Mesenchymal stem cell (in vitro differentiated cells and primary cell): ENCODE results near the gene DUOX2.

ENCODE experiments used
- DNase-seq: peaks from one replicate; pipeline ENCODE4 v3.0.0-alpha.2; 2013
- H2AFZ ChIP-seq: one replicate; pipeline ENCODE4 v1.6.1; 2013; ENCODE audit warnings: low read depth, mild to moderate bottlenecking, control low read depth, inconsistent platforms, low read length, moderate library complexity
- H2AK5ac ChIP-seq: 2 replicates; pipeline ENCODE4 v1.6.1; 2013; ENCODE audit warnings: low read length, moderate library complexity, mild to moderate bottlenecking, inconsistent platforms; ENCODE audit not compliant: severe bottlenecking
- H2BK120ac ChIP-seq: one replicate; pipeline ENCODE4 v1.6.1; 2013; ENCODE audit warnings: low read depth, mild to moderate bottlenecking, inconsistent platforms, low read length, moderate library complexity
- H2BK12ac ChIP-seq, 2 experiments: one replicate each; pipeline ENCODE4 v1.6.1; 2013; ENCODE audit warnings: inconsistent platforms in 2 of 2, low read length in 2 of 2, mild to moderate bottlenecking in 2 of 2, moderate library complexity in 2 of 2, control low read depth in 1 of 2
- H2BK15ac ChIP-seq: one replicate; pipeline ENCODE4 v1.6.1; 2013; ENCODE audit warnings: mild to moderate bottlenecking, low read depth, inconsistent platforms; ENCODE audit not compliant: poor library complexity, severe bottlenecking
- H2BK5ac ChIP-seq: 2 replicates; pipeline ENCODE4 v1.6.1; 2013; ENCODE audit warnings: low read depth, mild to moderate bottlenecking, low read length, control low read depth, inconsistent platforms; ENCODE audit not compliant: poor library complexity, severe bottlenecking
- H3K14ac ChIP-seq, 2 experiments: one replicate each; pipeline ENCODE4 v1.6.1; 2013; ENCODE audit warnings: inconsistent platforms in 2 of 2, low read length in 2 of 2, control low read depth in 1 of 2, mild to moderate bottlenecking in 1 of 2, moderate library complexity in 1 of 2
- H3K18ac ChIP-seq, 2 experiments: one replicate each; pipeline ENCODE4 v1.6.1; 2013; ENCODE audit warnings: inconsistent platforms in 2 of 2, low read length in 2 of 2, control low read depth in 1 of 2, low read depth in 1 of 2, mild to moderate bottlenecking in 1 of 2
- H3K23ac ChIP-seq, 2 experiments: one replicate each; pipeline ENCODE4 v1.6.1; 2013; ENCODE audit warnings: inconsistent platforms in 2 of 2, low read length in 2 of 2, mild to moderate bottlenecking in 2 of 2, moderate library complexity in 2 of 2, control low read depth in 1 of 2
- H3K27ac ChIP-seq: 2 replicates; pipeline ENCODE4 v1.5.1; 2013; ENCODE audit warnings: mild to moderate bottlenecking, moderate library complexity, low read length, control low read depth, inconsistent platforms; ENCODE audit not compliant: poor library complexity, severe bottlenecking
- H3K27me3 ChIP-seq, 2 experiments: 2 replicates each; pipeline versions ENCODE4 v1.6.1 to v1.7.0; 2013; ENCODE audit warnings: low read length in 2 of 2, mild to moderate bottlenecking in 2 of 2, moderate library complexity in 2 of 2, control low read depth in 1 of 2, inconsistent platforms in 1 of 2; ENCODE audit not compliant: control insufficient read depth in 1 of 2, insufficient read depth in 1 of 2
- H3K36me3 ChIP-seq, 2 experiments: 2 replicates each; pipeline versions ENCODE4 v1.6.1 to v1.7.0; 2013; ENCODE audit warnings: low read length in 2 of 2, control low read depth in 1 of 2, inconsistent platforms in 1 of 2, low read depth in 1 of 2, mild to moderate bottlenecking in 1 of 2; ENCODE audit not compliant: insufficient read depth in 2 of 2, control insufficient read depth in 1 of 2
- H3K4ac ChIP-seq, 2 experiments: one replicate each; pipeline ENCODE4 v1.6.1; 2013; ENCODE audit warnings: inconsistent platforms in 2 of 2, low read length in 2 of 2, mild to moderate bottlenecking in 2 of 2, moderate library complexity in 2 of 2, control low read depth in 1 of 2, low read depth in 1 of 2
- H3K4me1 ChIP-seq: 2 replicates; pipeline ENCODE4 v1.6.1; 2013; ENCODE audit warnings: low read depth, low read length, control low read depth; ENCODE audit not compliant: control insufficient read depth, insufficient read depth
- H3K4me2 ChIP-seq: 2 replicates; pipeline ENCODE4 v1.6.1; 2013; ENCODE audit warnings: low read length, mild to moderate bottlenecking, inconsistent platforms; ENCODE audit not compliant: poor library complexity, severe bottlenecking
- H3K4me3 ChIP-seq, 2 experiments: 2 replicates each; pipeline versions ENCODE4 v1.5.1 to v1.7.0; 2013; ENCODE audit warnings: low read length in 2 of 2, mild to moderate bottlenecking in 2 of 2, control low read depth in 1 of 2, low read depth in 1 of 2; ENCODE audit not compliant: insufficient read depth in 1 of 2
- H3K79me1 ChIP-seq: replicated peaks from 2 replicates; pipeline ENCODE4 v1.6.1; 2013; ENCODE audit warnings: mild to moderate bottlenecking, control low read depth, low read length, inconsistent platforms; ENCODE audit not compliant: poor library complexity, severe bottlenecking
- H3K9ac ChIP-seq: 2 replicates; pipeline ENCODE4 v1.7.0; 2013; ENCODE audit warnings: mild to moderate bottlenecking, low read length, moderate library complexity
- H3K9me3 ChIP-seq: 2 replicates; pipeline ENCODE4 v1.7.0; 2013; ENCODE audit warnings: mild to moderate bottlenecking, low read length; ENCODE audit not compliant: control insufficient read depth
- H4K8ac ChIP-seq: one replicate; pipeline ENCODE4 v1.6.1; 2013; ENCODE audit warnings: inconsistent platforms, mild to moderate bottlenecking, low read length, moderate library complexity
- H4K91ac ChIP-seq: one replicate; pipeline ENCODE4 v1.6.1; 2013; ENCODE audit warnings: mild to moderate bottlenecking, low read length, inconsistent platforms
- WGBS: methylation state at CpG from one replicate; pipeline ENCODE4 v1.1.7; 2013; ENCODE audit warnings: mixed read lengths; 5-methylcytosine and 5-hydroxymethylcytosine counted together

Gene DUOX2

DNA sequence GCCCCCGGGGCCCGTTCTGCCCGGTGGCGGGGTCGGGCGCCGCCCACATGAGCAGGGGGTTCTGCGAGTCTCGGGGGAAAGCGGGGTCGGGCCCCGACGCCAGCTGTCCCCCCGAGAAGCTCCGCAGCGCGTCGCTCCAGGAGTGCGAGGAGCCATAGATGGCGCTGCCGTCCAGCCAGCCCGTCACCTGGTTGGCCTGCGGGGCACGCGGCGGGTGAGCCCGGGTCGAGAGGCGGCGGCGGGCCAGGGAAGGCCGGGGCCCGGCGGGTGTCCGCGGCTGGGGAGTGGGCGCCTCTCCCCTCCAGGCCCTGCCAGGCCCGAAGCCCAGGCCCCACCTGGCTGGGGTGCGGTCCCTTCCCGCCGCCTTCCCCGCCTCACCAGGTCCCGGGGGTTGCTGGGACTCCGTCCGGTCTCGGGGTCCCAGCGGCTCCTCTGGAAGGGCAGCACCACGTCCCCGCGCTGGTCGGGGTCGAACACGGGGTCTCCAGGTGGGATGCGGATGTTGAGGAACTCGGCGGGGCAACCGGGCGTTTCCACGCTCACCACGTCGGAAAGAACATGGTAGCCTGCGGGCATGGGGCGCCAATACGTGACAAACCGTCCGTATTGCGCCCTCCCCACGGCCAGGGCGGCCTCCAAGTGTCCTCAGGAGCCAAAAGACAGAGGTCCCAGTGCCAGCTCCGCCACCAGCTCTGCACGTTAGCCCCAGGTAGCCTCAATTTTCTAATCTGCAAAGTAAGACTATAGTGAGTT is 2.4 kb downstream of the DUOX2 start:
- no peak overlapping the region for H3K23ac ChIP-seq
- H4K8ac ChIP-seq = no peak overlapping the region
- H3K9me3 ChIP-seq = no peaks in the 10 kb centered on the region
- H4K91ac ChIP-seq = no peak overlapping the region
- peaks cover 20% of the 10 kb centered on the region for H3K4me1 ChIP-seq
- H3K4me3 ChIP-seq = no peak overlapping the region
- H2BK15ac ChIP-seq = no peak overlapping the region
- H3K27ac ChIP-seq = no peak overlapping the region
- WGBS = 8% methylated on average over 69 of the region's 71 CpGs
- no peaks in the 10 kb centered on the region for H3K79me1 ChIP-seq
- peaks cover 73 to 80% of the 10 kb centered on the region in 2 experiments for H3K27me3 ChIP-seq
- H2BK120ac ChIP-seq = no peak overlapping the region
- H2AK5ac ChIP-seq = no peak overlapping the region
- H2BK12ac ChIP-seq = no peak overlapping the region
- no peak overlapping the region for H3K18ac ChIP-seq
- H2AFZ ChIP-seq = no peak overlapping the region
- H3K4ac ChIP-seq = no peak overlapping the region
- DNase-seq = no peak
- H3K9ac ChIP-seq = no peak overlapping the region
- no peak overlapping the region for H2BK5ac ChIP-seq
- no peaks in the 10 kb centered on the region for H3K36me3 ChIP-seq
- H3K4me2 ChIP-seq = no peak overlapping the region
- no peak overlapping the region for H3K14ac ChIP-seq

- no peak overlapping the region for H3K23ac ChIP-seq
- peaks cover 72 to 80% of the 10 kb centered on the region in 2 experiments for H3K27me3 ChIP-seq
- H2BK5ac ChIP-seq = no peak overlapping the region
- H3K9ac ChIP-seq = no peak overlapping the region
- no peaks in the 10 kb centered on the region for H3K79me1 ChIP-seq
- H3K27ac ChIP-seq = no peak overlapping the region
- H3K9me3 ChIP-seq = no peaks in the 10 kb centered on the region
- no peak overlapping the region for H3K4me2 ChIP-seq
- H3K4me3 ChIP-seq = no peak overlapping the region
- H2AK5ac ChIP-seq = no peak overlapping the region
- no peak overlapping the region for H2BK120ac ChIP-seq
- no peak overlapping the region for H3K18ac ChIP-seq
- no peak overlapping the region for H2AFZ ChIP-seq
- H4K8ac ChIP-seq = no peak overlapping the region
- H4K91ac ChIP-seq = no peak overlapping the region
- DNase-seq = no peak
- peaks cover 16% of the 10 kb centered on the region for H3K4me1 ChIP-seq
- H3K14ac ChIP-seq = no peak overlapping the region
- no peak overlapping the region for H2BK12ac ChIP-seq
- no peak overlapping the region for H2BK15ac ChIP-seq
- H3K36me3 ChIP-seq = no peaks in the 10 kb centered on the region
- 56% methylated on average over 8 of the region's 11 CpGs for WGBS
- no peak overlapping the region for H3K4ac ChIP-seq
These were observed 3.6 kb downstream of the DUOX2 start for GRCh38 chr15:45110256-45110820.

DNA sequence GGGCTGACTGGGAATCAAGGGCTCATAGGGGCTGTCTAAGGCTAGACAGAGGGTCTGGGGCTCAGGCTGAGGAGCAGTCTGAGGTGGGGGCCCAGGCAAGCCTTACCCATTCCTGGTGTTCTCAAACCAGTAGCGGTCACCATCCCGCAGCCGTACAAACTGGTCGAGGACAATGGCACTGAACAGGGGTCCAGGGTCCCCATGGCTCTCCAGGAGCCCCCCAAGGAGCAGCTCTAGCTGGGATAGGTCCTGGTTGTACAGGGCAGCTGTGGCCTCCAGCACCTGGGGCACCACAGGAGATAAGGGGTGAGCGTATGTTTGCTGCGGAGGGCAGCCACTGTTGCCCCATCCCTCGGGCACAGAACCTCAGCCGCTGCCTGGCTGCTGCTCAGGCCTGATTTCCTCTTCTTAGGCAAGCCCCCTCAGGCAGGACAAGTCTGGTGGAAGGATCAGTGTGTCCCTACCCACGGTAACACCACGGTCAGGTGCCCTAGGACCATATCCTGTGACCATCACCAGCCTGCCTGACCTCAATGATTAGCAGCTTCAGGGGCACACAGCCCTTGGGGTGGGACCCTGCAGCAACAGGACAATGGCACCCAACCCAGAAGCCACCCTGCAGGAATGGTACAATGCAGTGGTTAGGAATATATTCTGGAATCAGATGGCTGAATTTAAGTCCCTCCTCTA is 5.9 kb downstream of the DUOX2 start:
- Histone ChIP-seq H3K18ac (no peak overlapping the region), H2BK12ac (no peak overlapping the region), H4K8ac (no peak overlapping the region), H3K14ac (no peak overlapping the region), H2AFZ (no peak overlapping the region), H2BK120ac (no peak overlapping the region), H3K79me1 (no peaks in the 10 kb centered on the region), H3K4me1 (peaks cover 10% of the 10 kb centered on the region), H3K27ac (no peak overlapping the region), H3K4me2 (no peak overlapping the region), H2BK5ac (no peak overlapping the region), H3K23ac (no peak overlapping the region), H3K9me3 (no peaks in the 10 kb centered on the region), H2AK5ac (no peak overlapping the region), H3K4ac (no peak overlapping the region), H2BK15ac (no peak overlapping the region), H3K9ac (no peak overlapping the region), H3K27me3 (peaks cover 54 to 69% of the 10 kb centered on the region in 2 experiments), H3K36me3 (no peaks in the 10 kb centered on the region), H4K91ac (no peak overlapping the region), H3K4me3 (no peak overlapping the region)
- 89% methylated on average over 10 of the region's 10 CpGs for WGBS
- no peak for DNase-seq

DNA sequence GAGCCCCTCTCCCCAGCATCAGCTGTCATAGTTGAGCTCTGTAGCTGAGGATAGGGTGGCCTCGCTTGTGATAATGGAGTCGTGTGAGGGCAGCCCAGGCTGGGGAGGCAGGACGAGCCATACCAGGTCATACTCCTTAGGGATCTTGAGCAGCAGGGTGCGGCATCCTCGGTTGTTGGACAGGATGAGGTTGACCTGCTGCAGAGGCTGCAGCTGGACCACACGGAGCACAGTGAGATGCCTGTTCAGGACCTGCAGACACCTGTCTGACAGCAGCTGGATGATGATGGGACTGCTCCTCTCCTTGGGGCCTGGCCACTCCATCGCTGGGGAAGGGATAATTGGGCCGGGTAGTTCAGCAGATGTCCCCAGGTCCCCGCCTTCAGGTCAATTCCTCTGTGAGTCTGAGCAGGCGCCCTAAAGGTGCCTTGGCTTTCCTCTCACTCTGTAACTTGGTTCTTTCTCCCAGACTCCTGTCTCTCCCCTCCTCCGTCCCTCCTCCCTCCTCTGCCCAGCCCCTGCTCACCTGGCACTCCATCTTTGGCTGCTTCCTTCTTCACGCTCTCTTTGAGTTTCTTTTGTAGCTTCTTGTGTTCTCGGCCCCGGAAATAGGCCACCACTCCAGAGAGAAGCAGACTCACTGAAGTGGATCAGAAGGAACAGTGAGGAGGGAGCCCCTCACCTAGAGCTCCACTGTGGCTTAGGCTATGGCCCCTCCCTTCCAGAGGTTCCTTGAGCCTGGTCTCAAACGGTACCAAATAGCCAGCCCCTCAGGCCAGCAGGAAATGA is 7.8 kb downstream of the DUOX2 start:
- Histone ChIP-seq H3K4me2 (no peak overlapping the region), H3K27me3 (peaks cover 52 to 65% of the 10 kb centered on the region in 2 experiments), H3K9me3 (no peaks in the 10 kb centered on the region), H2BK12ac (no peak overlapping the region), H3K4ac (no peak overlapping the region), H2AK5ac (no peak overlapping the region), H3K27ac (no peak overlapping the region), H4K8ac (no peak overlapping the region), H3K9ac (no peak overlapping the region), H3K36me3 (no peaks in the 10 kb centered on the region), H3K79me1 (no peaks in the 10 kb centered on the region), H2BK5ac (no peak overlapping the region), H3K18ac (no peak overlapping the region), H2BK120ac (no peak overlapping the region), H3K14ac (no peak overlapping the region), H3K4me3 (no peak overlapping the region), H4K91ac (no peak overlapping the region), H3K4me1 (peaks cover 2% of the 10 kb centered on the region), H2BK15ac (no peak overlapping the region), H2AFZ (no peak overlapping the region), H3K23ac (no peak overlapping the region)
- no peak for DNase-seq
- WGBS = 80% methylated on average over 15 of the region's 15 CpGs
